GM21723 (cell line): ENCODE measurements around the gene KRTAP4-9.
"Not testable (repeated sequence)": the region's sequence is repeated elsewhere in the genome, so short reads cannot be mapped to it uniquely, and the experiment has no call there.

ENCODE experiments used
- ATAC-seq: cut with Tn5 transposase; IDR thresholded peaks from one replicate; pipeline ENCODE4 v1.9.1; 2021; ENCODE audit warnings: mild to moderate bottlenecking, moderate library complexity; ENCODE audit not compliant: unreplicated experiment

Gene KRTAP4-9

DNA sequence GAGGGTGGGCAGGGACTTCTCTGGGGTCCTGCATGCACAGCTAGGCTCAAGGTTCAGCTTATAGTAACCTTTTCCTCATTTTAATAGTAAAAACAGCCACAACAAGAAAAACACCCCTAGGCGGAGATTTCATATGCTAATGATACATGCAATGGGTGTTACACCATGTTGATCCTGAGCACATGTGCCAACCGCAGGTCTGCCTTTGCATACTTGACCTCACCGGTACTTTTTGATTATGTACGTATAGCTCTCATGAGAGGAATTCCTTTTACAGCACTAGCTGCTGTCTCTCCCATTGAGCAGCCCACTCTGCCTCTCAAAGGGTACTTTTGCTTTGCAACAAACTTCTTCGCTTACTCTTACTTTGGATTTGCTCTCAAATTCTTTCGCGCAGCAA lies 9.1 kb upstream of the KRTAP4-9 start:
- ATAC-seq, result no peak

GRCh38 chr17:41098042-41098441 lies 7.1 kb upstream of the KRTAP4-9 start, which contains the start of gene KRTAP4-8:
Gene KRTAP4-8 (minus strand): TSS chr17:41098142. CDS start chr17:41098084, 58 bp downstream.
- no peak for ATAC-seq

DNA sequence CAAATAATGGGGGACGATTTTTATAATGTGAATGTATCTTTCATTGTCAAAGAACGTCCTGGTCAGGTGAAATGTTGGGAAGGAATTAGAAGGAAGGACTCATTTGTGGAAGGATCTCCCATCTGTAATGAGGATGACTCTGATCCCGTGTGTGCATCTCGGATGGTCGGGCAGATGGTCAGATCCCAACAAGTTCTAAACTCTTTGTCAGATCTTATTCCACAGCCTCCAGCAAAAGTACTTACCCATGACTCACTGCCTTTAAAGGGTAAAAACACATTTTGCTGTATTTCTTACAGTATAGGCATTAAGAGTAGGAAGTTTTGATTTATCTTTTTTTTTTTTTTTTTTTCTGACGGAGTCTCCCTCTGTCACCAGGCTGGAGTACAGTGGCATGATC lies 6.7 kb upstream of the KRTAP4-9 start:
- ATAC-seq, result no peak

- not testable (repeated sequence) for ATAC-seq
Observed at GRCh38 chr17:41099682-41100480, 5.3 kb upstream of the KRTAP4-9 start.

DNA sequence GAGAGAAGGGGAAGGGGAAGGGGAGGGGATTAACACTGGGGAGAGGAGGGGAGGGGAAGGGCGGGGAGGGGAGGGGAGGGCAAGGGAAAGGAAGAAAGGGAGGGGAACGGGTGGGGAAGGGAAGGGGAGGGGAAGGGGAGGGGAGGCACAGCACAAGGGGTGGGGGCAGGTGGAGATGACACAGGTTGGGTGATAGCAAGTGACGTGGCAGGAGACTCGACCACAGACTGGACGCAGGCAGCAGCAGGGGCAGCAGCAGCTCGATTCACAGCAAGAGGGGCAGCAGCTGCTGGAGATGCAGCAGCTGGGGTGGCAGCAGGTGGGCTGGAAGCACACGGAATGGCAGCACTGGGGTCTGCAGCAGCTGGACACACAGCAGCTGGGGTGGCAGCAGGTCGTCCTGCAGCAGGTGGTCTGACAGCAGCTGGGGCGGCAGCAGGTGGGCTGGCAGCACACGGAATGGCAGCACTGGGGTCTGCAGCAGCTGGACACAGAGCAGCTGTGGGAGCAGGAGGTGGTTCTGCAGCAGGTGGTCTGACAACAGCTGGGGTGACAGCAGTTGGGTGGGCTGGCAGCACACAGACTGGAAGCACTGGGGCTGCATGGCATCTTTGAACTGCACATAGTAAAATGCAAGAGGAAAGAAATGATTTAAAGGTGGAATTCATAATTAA lies 3.5 kb upstream of the KRTAP4-9 start, which contains the start of gene KRTAP4-16:
Gene KRTAP4-16 (minus strand): TSS at position 624 of the 674 bp plus-strand sequence. CDS start 0 bp downstream, at position 624.
- no peak for ATAC-seq

DNA sequence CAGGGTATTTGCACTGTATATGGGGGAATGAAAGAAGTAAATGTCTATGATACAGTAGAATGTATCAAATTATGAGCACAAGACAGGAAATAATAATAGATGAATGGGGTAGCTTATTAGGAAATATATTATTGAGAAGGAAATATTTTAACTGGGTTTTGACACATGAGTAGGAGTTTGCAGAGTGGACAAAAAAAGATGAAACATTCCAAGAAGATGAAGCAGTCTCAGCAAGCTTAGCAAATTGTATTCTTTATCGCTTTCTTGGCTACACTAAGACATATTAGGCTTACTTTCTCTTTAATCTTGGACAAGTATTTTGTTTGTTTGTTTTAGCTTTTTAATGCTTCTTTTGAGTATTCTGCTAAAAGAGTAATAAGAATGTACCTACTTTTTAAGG lies 1.3 kb upstream of the KRTAP4-9 start:
- ATAC-seq, result no peak

- ATAC-seq, result not testable (repeated sequence)
Observed at GRCh38 chr17:41104386-41105038, 677 bp upstream of the KRTAP4-9 start.

DNA sequence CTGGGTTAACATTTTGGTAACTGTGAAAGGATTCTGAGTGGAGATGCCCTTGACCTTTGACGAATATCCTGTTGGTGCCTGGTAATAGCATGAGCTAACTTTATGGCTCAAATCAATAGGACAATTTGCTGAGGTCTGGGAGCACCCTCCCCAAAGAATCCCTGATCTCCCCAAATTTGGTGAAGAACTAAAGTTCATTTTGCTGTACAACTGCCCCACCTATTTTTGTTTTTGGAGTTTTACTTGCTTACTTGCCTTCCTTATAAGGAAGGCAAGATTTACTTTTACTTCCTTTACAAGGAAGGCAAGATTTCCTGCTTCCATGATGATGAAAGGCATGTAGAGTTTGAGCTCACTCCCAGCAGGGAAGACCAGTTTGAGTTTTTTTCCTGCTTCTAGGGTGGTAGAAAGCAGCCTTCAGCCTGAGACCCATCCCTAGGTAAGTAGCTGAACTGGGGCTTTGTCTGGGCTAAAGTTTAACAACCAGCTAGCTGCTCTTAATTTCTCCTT lies 2.8 kb downstream of the KRTAP4-9 start:
- no peak for ATAC-seq

- not testable (repeated sequence) for ATAC-seq
Observed at GRCh38 chr17:41108728-41109386, 3.7 kb downstream of the KRTAP4-9 start.

GRCh38 chr17:41111151-41111885 lies 6.1 kb downstream of the KRTAP4-9 start:
- no peak for ATAC-seq

- no peak for ATAC-seq
Observed at GRCh38 chr17:41116297-41116696, 11.1 kb downstream of the KRTAP4-9 start.

GRCh38 chr17:41117846-41118386 lies 12.7 kb downstream of the KRTAP4-9 start, which contains the start of gene KRTAP4-11:
Gene KRTAP4-11 (minus strand): TSS chr17:41118373. CDS start chr17:41118315, 58 bp downstream.
- ATAC-seq, result not testable (repeated sequence)

DNA sequence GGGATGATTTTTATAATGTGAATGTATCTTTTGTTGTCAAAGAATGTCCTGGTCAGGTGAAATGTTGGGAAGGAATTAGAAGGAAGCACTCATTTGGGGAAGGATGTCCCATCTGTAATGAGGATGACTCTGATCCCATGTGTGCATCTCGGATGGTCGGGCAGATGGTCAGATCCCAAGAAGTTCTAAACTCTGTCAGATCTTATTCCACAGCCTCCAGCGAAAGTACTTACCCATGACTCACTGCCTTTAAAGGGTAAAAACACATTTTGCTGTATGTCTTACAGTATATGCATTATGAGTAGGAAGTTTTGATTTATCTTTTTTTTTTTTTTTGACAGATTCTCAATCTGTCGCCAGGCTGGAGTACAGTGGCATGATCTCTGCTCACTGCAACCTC lies 13.5 kb downstream of the KRTAP4-9 start:
- ATAC-seq, result no peak

DNA sequence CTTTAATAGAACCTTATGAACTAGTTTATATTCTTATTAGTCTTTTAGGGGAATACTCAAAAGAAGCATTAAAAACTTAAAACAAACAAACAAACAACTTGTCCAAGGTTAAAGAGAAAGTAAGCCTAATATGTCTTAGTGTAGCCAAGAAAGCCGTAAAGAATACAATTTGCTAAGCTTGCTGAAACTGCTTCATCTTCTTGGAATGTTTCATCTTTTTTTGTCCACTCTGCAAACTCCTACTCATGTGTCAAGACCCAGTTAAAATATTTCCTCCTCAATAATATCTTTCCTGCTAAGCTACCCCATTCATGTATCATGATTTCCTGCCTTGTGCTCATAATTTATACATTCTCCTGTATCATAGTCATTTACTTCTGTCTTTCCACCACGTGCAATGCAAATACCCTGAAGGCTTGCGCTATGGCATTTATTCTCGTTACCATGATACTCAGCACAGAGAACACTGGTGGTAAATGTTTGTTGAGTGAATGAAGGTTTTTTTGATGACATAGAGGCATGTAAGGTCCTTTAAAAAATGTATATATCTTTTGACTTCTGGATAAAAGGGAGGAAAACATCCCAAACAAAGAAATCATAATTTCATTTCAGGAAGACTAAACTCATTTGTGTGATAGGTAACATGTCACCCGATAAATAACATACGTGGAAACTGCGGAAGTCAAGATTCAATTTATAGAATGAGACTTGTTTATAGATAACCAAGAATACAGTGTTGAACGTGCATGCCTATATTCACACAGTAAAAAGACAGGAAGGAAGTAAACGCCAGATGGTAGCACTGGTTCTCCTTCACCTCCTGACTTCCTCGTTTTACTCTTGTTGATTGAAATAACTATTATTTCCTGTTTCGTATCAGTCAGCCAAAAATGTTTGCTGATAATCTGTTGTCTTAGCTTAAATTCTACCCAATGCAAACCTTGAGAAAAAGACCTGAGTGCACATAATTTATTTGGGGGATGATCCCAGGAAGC lies 14.8 kb downstream of the KRTAP4-9 start:
- ATAC-seq, result not testable (repeated sequence)

DNA sequence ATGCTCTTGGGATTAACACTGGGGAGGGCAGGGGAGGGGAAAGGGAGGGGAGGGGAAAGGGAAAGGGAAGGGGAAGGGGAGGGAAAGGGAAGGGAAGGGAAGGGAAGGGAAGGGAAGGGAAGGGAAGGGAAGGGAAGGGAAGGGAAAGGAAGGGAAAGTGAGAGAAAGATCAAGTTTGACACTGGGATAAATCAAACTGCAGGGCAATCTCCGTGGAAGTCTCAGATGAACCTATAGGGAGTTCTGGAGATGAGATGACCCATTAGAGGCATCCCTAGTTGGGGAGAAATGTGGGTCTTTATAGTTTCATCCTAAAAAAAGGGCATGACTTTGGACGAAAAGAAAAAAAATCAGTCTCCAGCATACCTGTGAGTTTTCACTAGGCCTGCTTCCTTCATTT lies 16.6 kb downstream of the KRTAP4-9 start:
- no peak for ATAC-seq

- ATAC-seq, result not testable (repeated sequence)
Observed at GRCh38 chr17:41123292-41123990, 18.3 kb downstream of the KRTAP4-9 start.

- ATAC-seq, result not testable (repeated sequence)
Observed at GRCh38 chr17:41123991-41124371, 18.8 kb downstream of the KRTAP4-9 start, which contains the start of gene KRTAP4-12. Gene KRTAP4-12 (minus strand): TSS chr17:41124182. CDS start chr17:41124122, 60 bp downstream.

- ATAC-seq, result no peak
Observed at GRCh38 chr17:41125064-41125463, 19.9 kb downstream of the KRTAP4-9 start.
